ENCODE measurements around the gene ADGRB3.

GRCh38 chr6:68746376-68746775 is 111.3 kb downstream of the ADGRB3 start:
- TF ChIP-seq, protein P1, sequence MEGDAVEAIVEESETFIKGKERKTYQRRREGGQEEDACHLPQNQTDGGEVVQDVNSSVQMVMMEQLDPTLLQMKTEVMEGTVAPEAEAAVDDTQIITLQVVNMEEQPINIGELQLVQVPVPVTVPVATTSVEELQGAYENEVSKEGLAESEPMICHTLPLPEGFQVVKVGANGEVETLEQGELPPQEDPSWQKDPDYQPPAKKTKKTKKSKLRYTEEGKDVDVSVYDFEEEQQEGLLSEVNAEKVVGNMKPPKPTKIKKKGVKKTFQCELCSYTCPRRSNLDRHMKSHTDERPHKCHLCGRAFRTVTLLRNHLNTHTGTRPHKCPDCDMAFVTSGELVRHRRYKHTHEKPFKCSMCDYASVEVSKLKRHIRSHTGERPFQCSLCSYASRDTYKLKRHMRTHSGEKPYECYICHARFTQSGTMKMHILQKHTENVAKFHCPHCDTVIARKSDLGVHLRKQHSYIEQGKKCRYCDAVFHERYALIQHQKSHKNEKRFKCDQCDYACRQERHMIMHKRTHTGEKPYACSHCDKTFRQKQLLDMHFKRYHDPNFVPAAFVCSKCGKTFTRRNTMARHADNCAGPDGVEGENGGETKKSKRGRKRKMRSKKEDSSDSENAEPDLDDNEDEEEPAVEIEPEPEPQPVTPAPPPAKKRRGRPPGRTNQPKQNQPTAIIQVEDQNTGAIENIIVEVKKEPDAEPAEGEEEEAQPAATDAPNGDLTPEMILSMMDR (IDR thresholded peaks at IDR 0.05): no peak
- no peak for TF ChIP-seq POLR2AphosphoS5 (IDR thresholded peaks at IDR 0.05)

All from sigmoid colon (tissue), 4 donors.